CD4-positive, alpha-beta T cell treated with Interleukin-1 beta for 1 hour (primary cell): ENCODE results near the gene RNF220.

Experiments
- DNase-seq, 2 donors: peaks; one replicate each; pipeline ENCODE4 v3.0.0-alpha.2; 2020 to 2022

Gene RNF220

DNA sequence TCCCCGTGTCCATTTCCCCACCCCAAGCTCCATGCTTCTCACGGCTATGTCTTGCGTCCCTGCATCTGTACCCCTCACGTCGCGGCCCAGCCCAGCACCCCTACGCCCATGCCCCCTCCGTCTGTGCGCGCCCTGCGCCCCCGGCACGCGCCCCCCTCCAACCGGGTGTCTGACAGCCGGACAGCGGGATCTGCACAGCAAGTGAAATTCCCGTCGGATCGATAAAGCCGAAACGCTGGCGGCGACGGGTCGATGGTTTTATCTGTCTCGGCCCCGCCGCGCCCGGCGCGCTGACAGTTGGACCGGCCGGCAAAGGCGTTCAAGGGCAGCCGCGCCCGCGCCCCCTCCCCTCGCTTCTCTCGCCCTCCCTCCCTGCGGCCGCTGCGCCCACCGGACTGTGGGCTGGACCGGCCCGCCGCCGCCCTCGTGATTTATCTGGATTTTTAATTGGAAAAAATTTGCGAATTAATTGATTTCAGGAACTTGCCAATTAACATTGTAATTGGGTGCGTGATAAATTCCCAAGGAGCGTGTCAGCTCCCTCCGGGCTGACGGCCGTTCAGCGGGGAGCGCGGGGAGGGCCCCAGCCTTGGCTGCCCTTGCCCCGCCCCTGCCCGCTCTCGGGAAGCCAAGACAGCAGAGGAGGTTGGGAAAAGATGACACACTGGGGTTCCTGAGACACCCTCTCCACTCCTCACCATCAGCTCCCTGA lies 212.1 kb downstream of the RNF220 start:
- DNase-seq, result no peak

DNA sequence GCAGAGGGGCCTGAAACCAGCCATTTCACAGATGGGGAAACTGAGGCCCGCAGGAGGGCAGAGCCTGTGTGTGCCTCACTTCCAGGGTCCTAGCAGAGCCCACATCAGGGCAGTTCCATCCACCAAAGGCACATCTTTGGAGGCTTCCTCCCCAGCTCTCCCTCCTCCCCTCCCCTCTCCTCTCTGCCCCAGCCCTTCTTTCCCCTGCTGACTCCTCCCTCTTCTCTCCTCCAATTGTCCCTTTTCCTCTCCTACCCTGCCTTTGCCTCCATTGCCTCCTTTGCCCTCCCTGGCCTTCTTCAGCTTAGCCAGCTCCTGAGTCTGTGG lies 212.6 kb downstream of the RNF220 start:
- DNase-seq, result no peak

DNA sequence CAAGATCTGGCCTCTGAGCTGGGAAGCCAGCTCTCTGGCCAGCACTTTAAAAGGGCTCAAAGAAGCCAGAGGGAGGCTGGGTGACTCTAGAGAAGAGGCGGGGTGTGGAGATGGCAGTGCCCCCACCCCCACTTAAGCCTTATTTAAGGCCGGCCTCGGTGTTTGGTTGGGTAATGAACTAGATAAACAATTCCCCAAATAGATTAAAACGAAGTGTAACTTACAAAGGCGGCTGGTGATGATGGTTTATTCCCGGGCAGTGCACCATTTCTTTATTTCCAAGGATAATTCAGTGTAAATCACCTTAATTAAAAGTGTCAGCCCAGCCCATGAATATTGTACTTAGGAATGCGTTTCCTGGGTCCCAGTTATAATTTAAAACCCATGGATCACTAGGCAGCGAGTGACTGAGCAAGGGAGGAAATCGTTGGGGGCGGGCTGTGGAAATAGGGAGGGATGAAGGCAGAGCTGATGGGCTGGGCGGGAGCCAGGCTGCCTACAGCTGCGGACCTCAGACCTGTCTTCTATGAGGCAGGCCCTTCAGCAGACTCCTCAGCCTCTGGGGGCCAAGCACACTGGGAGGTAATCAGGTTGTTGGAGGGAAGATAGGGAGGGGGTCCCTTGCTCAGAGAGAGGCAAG lies 214.3 kb downstream of the RNF220 start:
- no peak for DNase-seq

DNA sequence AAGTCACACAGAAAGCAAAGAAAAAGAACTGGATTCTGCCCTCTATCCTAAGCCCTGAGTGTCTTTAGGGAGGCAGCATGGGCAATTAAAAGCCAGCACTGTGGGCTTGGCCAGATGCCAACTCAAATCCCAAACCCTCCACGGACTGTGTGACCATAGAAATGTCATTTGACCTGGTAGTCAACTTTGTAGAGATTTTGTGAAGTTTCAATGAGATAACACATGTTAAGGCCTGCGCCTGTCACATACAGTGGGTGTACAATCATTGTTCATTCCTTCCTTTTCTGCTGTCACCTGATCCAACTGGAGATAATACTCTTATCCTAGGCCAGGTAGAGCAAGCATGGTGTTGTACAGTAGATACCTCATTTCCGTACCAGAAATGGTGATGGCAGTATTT lies 215.0 kb downstream of the RNF220 start:
- no peak for DNase-seq

DNA sequence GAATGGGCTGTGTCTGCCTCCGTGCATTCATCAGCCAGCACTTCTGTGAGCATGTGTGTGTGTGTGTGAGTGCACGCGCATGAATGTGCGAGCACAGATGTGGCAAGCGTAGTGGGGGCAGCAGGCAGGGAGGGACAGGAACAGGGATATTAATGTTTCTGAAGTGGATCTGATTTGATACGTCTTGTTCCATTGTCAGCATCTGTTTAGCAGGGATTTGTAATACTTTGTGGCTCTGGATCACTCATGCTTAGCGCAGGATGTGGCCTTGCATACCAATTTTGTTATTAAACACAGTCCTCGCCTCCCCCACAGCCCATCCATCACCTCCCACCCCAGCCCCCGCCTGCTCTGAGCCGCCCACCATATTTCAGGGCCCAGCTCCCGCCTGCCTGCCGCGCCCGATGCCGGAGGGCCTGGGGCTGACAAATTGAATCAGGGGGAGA lies 216.8 kb downstream of the RNF220 start:
- DNase-seq, result no peak

DNA sequence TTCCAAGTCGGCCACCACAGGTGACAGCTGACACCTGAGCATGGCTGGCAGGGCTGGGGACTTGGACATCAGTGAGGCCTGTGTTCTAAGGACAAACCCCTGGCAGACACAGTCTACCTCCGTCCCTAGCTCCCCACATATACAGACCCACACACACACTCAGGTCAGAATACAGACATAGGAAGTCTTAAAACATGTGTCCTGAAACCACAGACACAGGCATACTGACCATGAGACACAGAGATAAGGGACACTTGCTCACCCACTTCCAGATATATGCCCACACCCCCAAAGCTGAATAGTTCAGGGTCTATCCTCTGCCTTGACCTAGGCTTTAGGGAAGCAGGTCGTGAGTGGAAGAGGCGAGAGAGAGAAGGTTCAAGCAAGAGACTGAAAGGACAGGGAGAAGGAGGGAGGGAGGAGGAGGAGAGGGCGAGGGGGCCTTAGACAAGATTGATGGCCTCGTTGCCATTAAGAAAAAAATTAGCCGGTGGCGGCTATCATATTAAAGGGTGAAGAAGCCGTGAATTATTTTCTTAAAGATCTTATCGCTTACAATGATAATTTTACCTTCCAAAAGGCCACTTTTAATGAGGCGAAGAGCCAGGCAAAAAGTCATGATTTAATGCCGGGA lies 219.3 kb downstream of the RNF220 start:
- no peak for DNase-seq

DNA sequence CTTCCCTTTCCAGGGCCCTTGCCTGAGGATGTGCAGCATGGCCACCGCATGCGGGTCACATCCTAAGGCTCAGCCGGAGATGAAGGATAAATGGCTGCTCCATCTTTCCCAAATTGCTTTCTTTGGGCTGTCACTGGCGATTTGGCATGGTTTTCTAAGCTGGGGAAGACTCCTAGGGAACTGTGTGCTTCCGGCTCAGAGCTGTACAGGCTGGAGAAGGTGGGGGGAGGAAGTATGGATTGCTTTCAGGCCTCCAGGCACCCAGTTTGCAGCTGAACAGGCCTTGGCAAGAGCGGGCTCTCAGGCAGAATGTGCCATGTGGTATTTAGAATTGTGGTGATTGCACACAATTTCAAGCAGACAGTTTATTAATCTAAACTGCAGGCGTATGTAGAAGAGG lies 220.3 kb downstream of the RNF220 start:
- DNase-seq, result no peak

DNA sequence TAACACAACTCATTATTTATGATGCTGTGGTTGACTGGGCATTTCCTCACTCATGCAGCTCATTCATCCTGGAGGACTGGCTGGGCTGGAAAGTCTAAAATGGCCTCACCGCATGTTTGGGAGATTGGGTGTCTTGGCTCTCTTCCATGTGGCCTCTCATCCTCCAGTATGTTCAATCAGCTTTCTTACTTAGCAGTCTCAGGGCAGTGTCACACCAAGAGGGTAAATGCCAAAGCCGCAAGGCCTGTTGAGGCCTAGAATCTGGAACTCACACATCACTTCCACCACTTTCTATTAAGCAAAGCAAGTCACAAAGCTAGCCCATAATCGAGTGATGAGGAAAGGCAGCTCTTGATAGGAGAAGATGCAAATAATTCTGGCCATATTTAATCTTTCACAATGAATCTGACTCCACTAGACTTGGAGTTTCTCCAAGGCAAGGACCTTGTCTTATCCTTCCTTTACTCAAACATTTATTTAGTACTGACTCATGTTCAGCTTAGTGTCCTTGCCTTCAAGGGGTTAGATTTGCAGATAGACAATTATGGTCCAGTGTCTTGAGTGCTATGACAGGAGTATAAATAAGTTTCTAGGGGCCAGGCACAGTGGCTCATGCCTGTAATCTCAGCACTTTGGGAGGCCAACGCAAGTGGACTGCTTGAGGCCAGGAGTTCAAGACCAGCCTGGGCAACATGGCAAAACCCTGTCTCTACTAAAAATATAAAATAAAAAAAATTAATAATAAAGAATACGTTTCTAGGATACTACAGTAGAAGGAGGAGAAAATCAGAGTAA lies 224.1 kb downstream of the RNF220 start:
- DNase-seq, result no peak

DNA sequence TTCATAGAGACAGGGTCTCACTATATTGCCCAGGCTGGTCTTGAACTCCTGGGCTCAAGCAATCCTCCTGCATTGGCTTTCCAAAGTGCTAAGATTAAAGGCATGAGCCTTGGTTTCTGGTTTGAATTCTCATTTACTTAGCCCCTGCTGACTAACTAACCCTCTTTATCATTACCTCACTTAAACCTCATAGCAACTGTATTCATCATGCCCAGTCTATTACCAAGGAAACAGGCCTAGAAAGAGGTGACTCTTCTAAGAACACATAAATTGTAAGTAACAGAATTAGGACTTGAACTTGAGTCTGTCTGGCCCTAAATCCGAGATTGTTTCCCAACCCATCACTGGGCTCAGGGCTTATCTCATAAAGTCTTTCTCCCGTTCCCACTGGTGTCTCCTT lies 225.1 kb downstream of the RNF220 start:
- DNase-seq, result no peak

DNA sequence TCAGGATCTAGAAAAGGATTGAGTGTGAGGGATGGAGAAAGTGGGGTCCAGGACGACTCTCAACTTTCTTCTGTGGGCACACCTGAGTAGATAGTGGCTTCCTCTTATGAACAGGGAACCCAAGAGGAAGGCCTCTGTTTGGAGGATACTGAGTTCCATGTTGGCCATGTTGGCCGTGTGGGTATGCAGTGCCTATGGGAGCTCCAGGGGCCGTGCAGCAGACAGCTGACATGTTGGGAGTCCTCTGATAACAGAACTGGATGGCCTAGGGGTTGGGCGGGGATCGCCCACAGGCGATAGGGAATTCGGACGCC lies 226.2 kb downstream of the RNF220 start:
- DNase-seq, result no peak

DNA sequence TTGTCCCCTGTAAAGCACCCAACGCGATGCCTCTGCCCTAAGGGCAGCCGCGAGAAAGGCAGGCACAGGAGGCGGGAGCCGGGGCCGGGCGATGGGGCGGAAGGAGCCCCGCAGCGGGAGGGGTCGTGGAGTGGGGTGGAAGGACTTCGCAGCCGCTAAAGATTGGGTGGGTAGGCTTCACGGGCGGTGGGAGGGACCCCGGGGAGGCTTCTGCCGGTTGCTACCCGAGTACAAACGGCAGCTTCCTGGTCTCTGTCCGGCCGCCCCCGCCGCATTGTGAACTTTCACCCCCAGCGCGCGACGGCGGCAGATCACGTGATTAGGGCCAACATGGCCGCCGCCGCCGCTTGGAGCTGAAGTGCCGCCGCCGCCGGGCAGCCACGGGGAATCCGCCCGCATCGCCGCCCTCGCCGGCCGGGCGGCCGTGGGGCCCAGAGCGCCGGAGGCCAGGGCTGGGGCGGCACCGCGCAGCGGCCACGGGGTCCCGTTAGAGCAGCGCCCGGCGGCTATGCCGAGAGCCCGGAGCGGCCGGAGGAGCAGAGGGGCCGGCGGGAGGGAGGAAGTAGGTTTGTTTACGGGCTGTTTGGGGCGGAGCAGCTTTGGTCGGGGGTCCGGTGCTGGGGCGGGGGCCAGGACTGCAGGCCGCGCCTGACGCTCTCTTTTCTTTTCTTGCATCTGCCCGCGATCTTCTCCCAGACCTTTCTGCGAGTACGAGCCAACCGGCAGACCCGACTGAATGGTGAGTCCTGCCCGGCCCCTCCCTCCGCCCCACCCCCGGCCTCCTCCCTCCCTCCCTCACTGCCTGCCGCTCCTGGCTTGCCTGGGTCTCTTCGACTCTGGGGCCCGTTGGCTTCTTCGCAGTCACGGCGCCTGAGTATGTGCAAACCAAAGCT lies 226.8 kb downstream of the RNF220 start:
- DNase-seq, result peak; percentile 88 to 89

DNA sequence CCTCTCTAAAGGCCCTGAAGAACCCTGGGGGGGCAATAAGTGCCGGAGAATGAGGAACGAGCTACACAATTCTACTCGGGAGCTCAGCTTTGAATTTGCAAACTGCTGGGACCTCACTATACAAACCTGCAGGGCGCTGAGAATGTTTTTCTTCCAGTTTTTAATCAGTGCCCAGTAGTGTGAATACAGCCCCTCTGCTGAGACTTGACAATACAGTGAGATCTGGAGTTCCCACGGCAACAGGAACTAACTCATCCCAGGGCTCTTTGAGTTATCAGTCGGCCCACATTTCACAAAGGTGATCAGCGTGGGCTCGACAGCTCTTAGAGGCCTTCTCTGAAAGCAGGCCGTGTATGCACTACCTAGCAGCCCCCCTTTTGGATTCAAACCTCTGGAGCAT lies 227.5 kb downstream of the RNF220 start:
- DNase-seq, result no peak

DNA sequence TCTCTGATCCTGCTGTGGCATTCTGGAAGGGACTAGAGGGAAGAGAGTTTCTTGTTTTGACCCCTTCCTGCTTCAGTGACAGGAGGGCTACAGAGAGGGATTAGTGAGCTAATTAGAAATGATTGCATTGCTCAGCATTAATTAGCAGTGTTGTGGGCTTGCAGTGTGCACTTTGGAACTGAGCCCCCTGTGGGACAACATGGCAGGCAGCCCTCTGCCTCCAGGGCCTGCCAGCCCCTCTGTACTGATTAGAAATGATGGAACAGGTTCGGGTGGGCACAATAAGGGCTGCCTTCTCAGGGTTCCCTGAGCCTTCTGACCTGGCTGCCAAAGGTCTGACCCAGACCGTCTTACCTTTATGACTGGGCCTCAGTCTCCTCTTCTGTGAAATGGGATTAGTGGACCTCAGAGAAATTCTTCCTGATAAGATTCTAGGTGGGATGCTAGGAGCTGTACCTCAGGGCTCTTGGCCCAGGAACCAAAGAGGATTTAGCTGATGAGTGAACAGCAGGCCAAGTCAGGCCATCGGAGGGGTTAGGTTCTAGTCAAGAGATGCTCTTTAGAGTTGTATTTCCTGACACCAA lies 229.6 kb downstream of the RNF220 start:
- no peak for DNase-seq

DNA sequence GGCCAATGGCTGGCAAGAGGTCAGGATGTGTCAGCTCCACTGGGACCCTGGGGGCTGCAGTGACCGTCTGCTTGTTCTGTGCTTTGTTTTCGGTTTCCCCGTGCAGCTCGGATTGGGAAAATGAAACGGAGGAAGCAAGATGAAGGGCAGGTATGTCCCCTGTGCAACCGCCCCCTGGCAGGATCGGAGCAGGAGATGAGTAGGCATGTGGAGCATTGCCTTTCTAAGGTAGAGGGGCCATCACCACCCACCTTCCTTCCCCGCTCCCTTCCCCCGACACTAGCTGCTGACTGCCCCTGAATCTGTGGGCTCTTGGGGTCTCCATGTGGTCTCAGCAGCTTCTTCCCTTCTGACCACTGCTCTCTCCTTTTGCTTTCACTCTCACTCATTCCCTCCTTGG lies 230.4 kb downstream of the RNF220 start:
- no peak for DNase-seq

DNA sequence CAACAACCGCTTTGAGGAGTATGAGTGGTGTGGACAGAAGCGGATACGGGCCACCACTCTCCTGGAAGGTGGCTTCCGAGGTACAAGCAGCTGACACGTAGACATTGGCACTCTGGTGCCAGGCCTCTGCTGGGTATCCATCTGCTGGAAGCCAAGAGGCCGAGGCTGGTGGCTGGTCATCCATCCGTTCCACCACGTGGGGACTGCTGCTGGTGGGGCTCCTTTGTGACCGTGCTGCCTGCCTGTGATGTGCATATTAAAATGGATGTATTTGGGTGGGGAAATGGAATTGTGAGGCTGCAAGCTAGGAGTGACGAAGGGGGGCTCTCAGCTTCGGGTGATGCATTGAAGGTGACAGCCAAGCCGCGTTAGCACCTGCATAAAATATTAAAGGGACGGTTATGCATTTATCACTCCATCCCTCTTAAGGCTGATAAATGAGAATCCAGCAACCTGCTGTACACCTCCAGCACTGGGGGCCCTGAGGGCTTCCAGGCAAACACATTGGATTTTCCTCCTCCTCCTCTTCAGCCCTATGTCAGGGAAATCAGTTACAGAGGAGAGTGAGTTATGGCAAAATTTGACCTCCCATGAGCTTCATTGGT lies 231.1 kb downstream of the RNF220 start:
- DNase-seq, result no peak

DNA sequence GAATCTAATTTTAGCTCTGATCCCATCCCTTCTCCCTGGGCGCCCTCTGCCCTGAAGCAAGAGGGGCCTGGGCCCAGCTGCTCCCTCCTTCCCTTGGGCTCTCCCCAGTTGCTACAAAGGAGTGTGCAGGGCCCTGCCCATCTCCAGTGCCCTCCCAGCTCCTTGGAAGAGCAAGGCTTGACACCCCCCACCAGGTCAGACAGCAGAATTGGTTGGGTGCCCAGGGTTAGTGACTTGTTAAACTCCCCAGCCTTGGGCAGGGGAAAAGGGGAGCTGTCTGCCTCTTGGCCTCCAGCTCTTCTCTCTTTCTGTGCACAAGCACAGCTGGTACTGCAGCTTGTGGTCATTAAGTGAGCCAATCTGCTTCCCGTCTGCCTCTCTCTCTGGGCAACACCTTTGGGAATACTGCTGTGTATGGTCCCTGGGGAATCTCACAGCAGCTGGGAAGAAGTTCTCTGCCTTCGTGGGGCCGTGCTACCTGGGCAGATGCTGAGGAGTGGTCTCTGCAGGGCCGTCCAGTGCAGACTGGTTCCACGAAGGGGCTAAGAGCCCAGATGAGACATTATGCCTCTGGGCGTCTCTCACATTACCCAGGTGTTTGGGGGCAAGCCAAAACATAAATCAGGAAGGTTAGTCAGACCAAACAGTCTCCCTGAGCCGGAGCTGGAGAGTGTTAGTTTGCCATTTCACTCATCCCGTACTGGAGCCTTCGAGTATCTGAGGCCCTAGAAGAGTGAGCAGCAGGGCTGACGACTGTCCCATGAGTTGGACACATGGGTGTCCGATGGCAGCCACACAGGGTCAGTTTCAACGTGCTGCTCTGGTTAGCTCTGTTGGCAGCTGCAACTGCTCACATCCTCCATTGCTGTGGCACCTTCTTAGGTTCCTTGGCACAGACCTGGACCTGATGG lies 231.9 kb downstream of the RNF220 start:
- no peak for DNase-seq

DNA sequence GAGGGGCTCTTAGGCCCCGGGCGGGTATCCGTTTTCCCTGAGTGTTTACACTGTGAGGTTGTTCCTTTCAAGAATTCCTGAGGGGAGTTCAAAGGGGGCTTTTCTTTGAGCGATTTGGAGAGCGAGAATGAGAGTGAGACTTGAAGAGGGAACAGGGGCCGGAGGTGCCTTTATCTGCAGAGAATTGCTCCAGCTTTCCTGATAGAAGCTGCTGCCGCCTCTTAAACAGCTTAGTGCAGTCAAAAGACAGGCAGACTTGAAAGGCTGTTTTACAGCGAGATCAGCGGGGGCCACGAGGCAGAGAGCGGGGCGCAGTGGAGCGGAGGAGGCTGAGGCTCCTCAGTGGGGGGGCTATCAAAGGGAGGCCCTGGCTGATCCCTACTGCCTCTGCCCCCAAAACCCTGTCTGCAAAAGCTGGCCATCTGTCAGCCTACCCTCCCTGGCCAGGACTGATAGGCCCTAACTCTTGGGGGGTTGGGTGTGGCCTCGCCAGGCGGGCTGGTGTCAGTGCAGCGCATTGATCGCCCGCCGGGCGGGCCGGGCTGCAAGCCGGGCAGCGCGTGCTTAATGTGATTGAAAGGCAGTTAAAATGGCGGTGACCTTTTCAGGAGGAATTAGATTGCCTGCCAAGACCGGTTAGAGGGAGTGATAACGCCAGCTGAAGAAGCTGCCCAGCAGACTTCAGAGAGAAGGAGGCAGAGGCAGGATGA lies 232.8 kb downstream of the RNF220 start:
- no peak for DNase-seq

DNA sequence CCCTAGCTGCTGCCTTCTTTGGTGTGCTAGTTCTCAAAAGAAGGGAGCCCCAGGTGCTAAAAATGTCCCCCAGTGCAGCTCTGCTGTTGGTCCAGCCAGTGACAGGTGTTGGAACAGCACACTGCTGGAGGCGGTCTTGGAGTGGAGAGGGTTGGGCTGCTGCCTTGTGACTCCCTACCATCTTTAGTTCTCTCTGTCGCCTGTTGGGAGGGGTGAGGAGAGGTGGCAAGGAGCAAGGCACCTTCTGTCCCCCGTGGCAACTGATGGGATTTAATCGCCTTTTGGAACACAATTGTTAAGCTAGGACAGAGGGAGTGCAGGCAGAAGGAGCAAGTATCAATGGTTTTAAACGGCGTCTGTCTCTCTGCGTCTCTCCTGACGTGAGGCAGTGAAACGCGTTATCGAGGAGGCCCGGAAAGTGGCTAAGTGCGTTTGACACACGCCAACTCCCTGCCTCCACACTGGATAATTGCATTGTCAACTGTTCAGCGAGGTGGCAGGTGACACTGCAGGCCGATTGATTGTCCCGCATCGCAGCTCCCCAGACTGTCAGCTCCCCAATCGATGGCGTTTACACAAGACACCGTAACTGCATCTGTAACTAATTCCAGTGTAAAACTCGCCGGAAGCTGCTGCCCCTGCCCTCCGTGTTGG lies 235.3 kb downstream of the RNF220 start:
- no peak for DNase-seq
